ENCODE results near the gene ECHDC3.

DNA sequence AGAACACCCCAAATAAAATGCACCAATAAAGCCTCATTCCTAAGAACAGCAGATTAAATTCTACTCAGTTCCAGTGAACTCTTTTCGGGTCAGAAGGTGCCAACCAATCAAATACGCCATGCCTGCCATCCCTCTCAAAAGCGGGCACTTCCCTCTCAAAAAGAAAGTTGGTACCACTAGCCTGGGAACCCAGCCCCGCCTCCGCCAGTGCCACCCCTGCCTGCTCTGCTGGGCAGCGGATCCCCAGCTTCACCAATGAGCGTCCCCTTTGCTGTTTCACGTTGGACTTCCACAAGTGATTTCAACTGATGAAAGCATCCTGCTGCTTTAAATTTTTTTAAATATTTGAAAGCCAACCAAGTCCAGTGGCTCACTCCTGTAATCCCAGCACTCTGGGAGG is 47.8 kb downstream of the ECHDC3 start:
- TF ChIP-seq, protein P1, sequence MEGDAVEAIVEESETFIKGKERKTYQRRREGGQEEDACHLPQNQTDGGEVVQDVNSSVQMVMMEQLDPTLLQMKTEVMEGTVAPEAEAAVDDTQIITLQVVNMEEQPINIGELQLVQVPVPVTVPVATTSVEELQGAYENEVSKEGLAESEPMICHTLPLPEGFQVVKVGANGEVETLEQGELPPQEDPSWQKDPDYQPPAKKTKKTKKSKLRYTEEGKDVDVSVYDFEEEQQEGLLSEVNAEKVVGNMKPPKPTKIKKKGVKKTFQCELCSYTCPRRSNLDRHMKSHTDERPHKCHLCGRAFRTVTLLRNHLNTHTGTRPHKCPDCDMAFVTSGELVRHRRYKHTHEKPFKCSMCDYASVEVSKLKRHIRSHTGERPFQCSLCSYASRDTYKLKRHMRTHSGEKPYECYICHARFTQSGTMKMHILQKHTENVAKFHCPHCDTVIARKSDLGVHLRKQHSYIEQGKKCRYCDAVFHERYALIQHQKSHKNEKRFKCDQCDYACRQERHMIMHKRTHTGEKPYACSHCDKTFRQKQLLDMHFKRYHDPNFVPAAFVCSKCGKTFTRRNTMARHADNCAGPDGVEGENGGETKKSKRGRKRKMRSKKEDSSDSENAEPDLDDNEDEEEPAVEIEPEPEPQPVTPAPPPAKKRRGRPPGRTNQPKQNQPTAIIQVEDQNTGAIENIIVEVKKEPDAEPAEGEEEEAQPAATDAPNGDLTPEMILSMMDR (IDR thresholded peaks at IDR 0.05): no peak
- TF ChIP-seq POLR2A (IDR thresholded peaks at IDR 0.05): no peak

All from adrenal gland (tissue), 5 donors.